ENCODE measurements around the gene KIRREL3. TPM values are rescaled to one million over a fixed set of nuclear protein-coding genes. Genes with fewer than 3 reads are reported as not detected.

KIRREL3 gene
- total RNA-seq, 1 donor from 2014 or later = not detected

DNA sequence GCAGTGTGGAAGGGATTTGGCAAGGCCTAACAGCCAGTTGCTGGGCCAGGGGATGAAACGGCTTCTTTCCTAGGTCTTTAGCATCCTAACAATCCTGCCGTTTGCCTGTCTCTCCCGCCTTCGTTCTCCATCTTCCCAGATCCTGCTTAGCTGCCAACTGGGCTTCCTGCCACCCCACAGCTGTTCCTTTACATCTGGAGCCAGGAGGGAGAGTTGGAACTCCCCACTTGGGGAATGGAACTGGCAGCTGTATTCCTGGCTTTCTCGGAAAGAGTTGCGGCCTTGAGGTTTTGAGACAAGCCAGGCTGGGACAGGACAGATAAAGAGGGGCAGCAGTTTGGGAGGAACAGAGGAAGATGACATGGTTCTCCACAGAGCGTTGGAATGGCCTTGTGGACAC, 585.4 kb downstream of the KIRREL3 start:
- no peaks in the 10 kb centered on the region for H3K36me3 ChIP-seq (ENCODE audit: control insufficient read depth, insufficient read depth, low read length)
- DNase-seq (ENCODE audit: low read depth) (no peak), FAIRE-seq (peak; percentile 90)
- no peak for TF ChIP-seq CTCF (IDR thresholded peaks at IDR 0.05; ENCODE audit: insufficient read depth, low read length, severe bottlenecking)
- H3K27me3 ChIP-seq (ENCODE audit: control insufficient read depth, insufficient read depth, low read length) = no peaks in the 10 kb centered on the region
- no peak overlapping the region for H3K4me3 ChIP-seq (ENCODE audit: low read depth, low read length)

GRCh38 chr11:126414615-126415014, 586.0 kb downstream of the KIRREL3 start:
- no peak for TF ChIP-seq CTCF (IDR thresholded peaks at IDR 0.05; ENCODE audit: insufficient read depth, low read length, severe bottlenecking)
- DNase-seq (ENCODE audit: low read depth) (no peak), FAIRE-seq (no peak)
- H3K27me3 ChIP-seq (ENCODE audit: control insufficient read depth, insufficient read depth, low read length) = no peaks in the 10 kb centered on the region
- no peak overlapping the region for H3K4me3 ChIP-seq (ENCODE audit: low read depth, low read length)
- H3K36me3 ChIP-seq (ENCODE audit: control insufficient read depth, insufficient read depth, low read length) = no peaks in the 10 kb centered on the region

DNA sequence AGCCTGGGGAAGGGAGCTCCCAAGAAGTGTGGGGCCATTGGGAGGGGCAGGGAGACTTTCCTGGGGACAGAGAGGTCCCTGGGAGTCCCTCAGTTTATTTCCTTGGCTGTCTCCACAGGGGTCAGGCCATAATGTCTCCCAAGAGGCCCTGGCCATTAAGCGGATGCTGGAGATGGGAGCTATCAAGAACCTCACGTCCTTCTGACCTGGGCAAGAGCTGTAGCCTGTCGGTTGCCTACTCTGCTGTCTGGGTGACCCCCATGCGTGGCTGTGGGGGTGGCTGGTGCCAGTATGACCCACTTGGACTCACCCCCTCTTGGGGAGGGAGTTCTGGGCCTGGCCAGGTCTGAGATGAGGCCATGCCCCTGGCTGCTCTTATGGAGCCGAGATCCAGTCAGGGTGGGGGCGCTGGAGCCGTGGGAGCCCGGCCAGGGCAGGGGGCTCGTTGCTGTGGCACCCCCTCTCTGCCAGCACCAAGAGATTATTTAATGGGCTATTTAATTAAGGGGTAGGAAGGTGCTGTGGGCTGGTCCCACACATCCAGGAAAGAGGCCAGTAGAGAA, 586.6 kb downstream of the KIRREL3 start:
- Histone ChIP-seq H3K27me3 (ENCODE audit: control insufficient read depth, insufficient read depth, low read length) (no peaks in the 10 kb centered on the region), H3K36me3 (ENCODE audit: control insufficient read depth, insufficient read depth, low read length) (no peaks in the 10 kb centered on the region), H3K4me3 (ENCODE audit: low read depth, low read length) (no peak overlapping the region)
- DNase-seq (ENCODE audit: low read depth) (no peak), FAIRE-seq (no peak)
- no peak for TF ChIP-seq CTCF (IDR thresholded peaks at IDR 0.05; ENCODE audit: insufficient read depth, low read length, severe bottlenecking)

DNA sequence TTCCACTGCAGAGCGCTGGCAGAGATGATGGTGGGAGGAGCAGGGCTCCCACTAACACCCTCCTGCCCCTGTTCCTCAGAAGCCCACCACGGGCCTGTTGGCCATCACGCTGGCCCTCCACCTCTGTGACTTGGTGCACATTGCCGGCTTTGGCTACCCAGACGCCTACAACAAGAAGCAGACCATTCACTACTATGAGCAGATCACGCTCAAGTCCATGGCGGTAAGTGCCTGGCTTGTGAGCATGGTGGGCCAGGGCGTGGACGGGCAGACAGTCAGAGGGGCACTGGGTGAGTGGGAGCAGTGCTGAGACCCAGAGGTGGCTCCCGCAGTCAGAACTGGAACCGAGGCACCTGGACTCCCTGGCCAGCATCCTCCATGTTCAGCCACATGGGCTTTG, 587.1 kb downstream of the KIRREL3 start:
- TF ChIP-seq CTCF (IDR thresholded peaks at IDR 0.05; ENCODE audit: insufficient read depth, low read length, severe bottlenecking) = no peak
- no peaks in the 10 kb centered on the region for H3K36me3 ChIP-seq (ENCODE audit: control insufficient read depth, insufficient read depth, low read length)
- H3K4me3 ChIP-seq (ENCODE audit: low read depth, low read length) = no peak overlapping the region
- no peaks in the 10 kb centered on the region for H3K27me3 ChIP-seq (ENCODE audit: control insufficient read depth, insufficient read depth, low read length)
- no peak for DNase-seq (ENCODE audit: low read depth)
- no peak for FAIRE-seq

GRCh38 chr11:126411971-126412381, 588.6 kb downstream of the KIRREL3 start:
- FAIRE-seq = no peak
- H3K36me3 ChIP-seq (ENCODE audit: control insufficient read depth, insufficient read depth, low read length) = peaks cover 1% of the 10 kb centered on the region
- no peak for TF ChIP-seq CTCF (IDR thresholded peaks at IDR 0.05; ENCODE audit: insufficient read depth, low read length, severe bottlenecking)

DNA sequence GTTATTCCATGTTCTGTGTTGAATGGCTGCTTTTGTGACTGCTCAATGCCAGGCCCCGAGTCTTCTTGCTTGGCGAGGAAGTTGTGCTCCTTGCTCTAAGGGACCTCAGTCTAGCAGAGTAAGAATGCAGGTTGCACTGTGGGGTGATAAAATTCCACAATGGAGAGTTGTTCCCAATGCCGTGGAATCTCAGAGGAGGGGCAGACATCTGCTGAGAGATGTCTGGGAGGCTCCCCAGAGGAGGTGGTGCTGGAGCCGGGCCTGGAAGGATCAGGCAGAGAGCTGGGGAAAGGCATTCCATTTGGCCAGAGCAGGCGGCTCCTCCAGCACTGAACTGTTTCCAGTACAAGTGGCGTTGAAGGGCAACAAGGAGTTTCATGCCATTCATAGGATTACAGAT, 589.9 kb downstream of the KIRREL3 start:
- no peak overlapping the region for H3K4me3 ChIP-seq (ENCODE audit: low read depth, low read length)
- H3K27me3 ChIP-seq (ENCODE audit: control insufficient read depth, insufficient read depth, low read length) = no peaks in the 10 kb centered on the region
- FAIRE-seq = no peak
- H3K36me3 ChIP-seq (ENCODE audit: control insufficient read depth, insufficient read depth, low read length) = peaks cover 1% of the 10 kb centered on the region
- TF ChIP-seq CTCF (IDR thresholded peaks at IDR 0.05; ENCODE audit: insufficient read depth, low read length, severe bottlenecking) = no peak
- no peak for DNase-seq (ENCODE audit: low read depth)

More at GRCh38 chr11:126411971-126412381, 588.6 kb downstream of the KIRREL3 start:
- Histone ChIP-seq H3K4me3 (ENCODE audit: low read depth, low read length) (no peak overlapping the region), H3K27me3 (ENCODE audit: control insufficient read depth, insufficient read depth, low read length) (no peaks in the 10 kb centered on the region)
- DNase-seq (ENCODE audit: low read depth) = no peak

All from bronchial epithelial cell (primary cell).